Vagina (tissue), 2 donors: Measurements from ENCODE around the gene BAHCC1.
A peak's percentile ranks its signal among the peaks of the same experiment; 100 is the strongest.

Experiments used
- CTCF ChIP-seq, 3 experiments: fragments of 450-650 bp in 2 of 3; fragments of 200-600 bp in 1 of 3; sonication (generic) in 1 of 3; IDR thresholded peaks; one replicate each; pipeline ENCODE4 v1.5.1; 2017 to 2019; ENCODE audit warnings: antibody characterized with exemption in 3 of 3, mild to moderate bottlenecking in 2 of 3, moderate library complexity in 2 of 3
- POLR2A ChIP-seq, 2 donors: fragments of 450-650 bp; IDR thresholded peaks; one replicate each; pipeline ENCODE4 v1.6.1; 2017; ENCODE audit warnings: antibody characterized with exemption in 2 of 2, mild to moderate bottlenecking in 2 of 2, moderate library complexity in 2 of 2
- POLR2AphosphoS5 ChIP-seq, 2 donors: sonication (generic); formaldehyde crosslinking; IDR thresholded peaks; one replicate each; pipeline ENCODE4 v1.9.0; 2017; ENCODE audit warnings: antibody characterized with exemption in 2 of 2, mild to moderate bottlenecking in 2 of 2, low read depth in 1 of 2; ENCODE audit not compliant: insufficient read depth in 1 of 2

DNA sequence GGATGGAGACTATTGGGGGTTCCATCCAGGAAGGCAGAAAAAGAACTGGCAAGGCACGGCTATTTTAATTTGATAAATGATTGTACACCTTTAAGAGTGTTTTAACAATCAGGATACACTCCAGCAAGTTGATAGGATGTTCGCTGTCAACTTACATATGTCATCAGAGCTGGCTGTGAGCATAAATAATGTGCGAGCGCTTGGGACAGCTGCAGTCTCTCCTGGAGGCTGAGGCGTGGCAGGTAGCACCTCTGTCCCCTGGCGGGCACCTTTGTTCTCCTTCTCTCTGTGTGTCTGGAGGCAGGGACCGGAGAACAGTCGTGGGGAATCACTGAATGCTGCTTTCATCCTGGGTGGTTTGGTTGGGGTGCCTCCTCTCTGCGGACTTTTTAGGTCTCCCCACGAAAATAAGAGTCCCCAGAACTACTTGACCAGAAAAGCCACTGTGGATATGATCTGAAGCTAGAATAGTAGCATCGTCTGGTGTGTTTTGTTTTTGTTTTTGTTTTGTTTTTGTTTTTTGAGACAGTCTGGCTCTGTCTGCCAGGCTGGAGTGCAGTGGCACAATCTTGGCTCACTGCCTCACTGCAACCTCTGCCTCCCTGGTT, 9.4 kb downstream of the BAHCC1 start:
- no peak for TF ChIP-seq CTCF (IDR thresholded peaks at IDR 0.05)
- no peak for TF ChIP-seq POLR2A (IDR thresholded peaks at IDR 0.05)
- TF ChIP-seq POLR2AphosphoS5 (IDR thresholded peaks at IDR 0.05; ENCODE audit: insufficient read depth in 1 of 2, low read depth in 1 of 2) = peak in 1 of 2 donors; percentile 6
